GM12865 (cell line): ENCODE measurements around the gene GPR153.
"Not testable (repeated sequence)": the region's sequence is repeated elsewhere in the genome, so short reads cannot be mapped to it uniquely, and the experiment has no call there.

Experiments used
- DNase-seq: peaks from one replicate; pipeline ENCODE4 v3.0.0; 2010; ENCODE audit warnings: low read depth
- H3K4me3 ChIP-seq: 2 replicates; pipeline ENCODE4 v1.5.1; 2011; ENCODE audit warnings: mild to moderate bottlenecking, low read depth, low read length, control low read depth
- TF ChIP-seq, protein P1 (sequence below): IDR thresholded peaks from 2 replicates; pipeline ENCODE4 v1.5.1; 2011; ENCODE audit warnings: low read length, control low read depth, low read depth, inconsistent platforms; ENCODE audit not compliant: insufficient read depth; ENCODE audit errors: missing control alignments

The GPR153 gene

DNA sequence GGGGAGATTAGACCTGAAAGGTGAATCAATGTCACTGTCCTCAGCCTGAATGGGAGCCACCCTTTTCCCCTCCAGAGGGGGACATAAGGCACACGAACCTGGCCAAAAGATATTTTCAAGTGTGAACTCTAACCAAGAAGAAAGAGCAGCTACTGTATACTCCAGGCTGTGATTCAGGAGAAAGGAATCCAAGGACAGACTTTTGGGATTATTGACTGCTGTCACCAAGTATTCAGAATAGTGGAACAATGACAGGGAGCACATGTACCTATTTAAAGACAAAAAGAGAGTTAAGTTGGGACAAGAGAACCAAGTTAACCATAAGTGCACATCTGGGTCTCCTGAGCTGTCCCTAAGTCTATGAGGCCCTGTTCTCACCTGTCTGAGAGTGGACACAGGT, 27.5 kb downstream of the GPR153 start:
- no peak overlapping the region for H3K4me3 ChIP-seq
- DNase-seq, result no peak
- TF ChIP-seq, protein P1, sequence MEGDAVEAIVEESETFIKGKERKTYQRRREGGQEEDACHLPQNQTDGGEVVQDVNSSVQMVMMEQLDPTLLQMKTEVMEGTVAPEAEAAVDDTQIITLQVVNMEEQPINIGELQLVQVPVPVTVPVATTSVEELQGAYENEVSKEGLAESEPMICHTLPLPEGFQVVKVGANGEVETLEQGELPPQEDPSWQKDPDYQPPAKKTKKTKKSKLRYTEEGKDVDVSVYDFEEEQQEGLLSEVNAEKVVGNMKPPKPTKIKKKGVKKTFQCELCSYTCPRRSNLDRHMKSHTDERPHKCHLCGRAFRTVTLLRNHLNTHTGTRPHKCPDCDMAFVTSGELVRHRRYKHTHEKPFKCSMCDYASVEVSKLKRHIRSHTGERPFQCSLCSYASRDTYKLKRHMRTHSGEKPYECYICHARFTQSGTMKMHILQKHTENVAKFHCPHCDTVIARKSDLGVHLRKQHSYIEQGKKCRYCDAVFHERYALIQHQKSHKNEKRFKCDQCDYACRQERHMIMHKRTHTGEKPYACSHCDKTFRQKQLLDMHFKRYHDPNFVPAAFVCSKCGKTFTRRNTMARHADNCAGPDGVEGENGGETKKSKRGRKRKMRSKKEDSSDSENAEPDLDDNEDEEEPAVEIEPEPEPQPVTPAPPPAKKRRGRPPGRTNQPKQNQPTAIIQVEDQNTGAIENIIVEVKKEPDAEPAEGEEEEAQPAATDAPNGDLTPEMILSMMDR, result no peak

DNA sequence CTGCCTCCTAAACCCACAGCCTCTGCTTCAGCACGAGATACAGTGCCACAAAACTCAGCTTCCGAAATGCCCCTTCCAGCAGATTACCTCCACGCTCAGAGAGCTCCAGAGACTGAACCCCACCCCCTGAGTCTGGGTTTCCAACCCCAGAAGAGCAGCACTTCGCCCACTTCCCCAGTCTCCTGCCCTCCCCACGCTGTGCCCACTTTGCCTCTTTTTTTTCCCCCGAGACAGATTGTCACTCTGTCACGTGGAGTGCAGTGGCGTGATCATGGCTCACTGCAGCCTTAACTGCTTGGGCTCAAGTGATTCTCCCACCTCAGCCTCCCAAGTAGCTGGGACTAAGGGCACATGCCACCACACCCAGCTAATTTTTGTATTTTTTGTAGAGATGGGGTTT, 35.2 kb downstream of the GPR153 start:
- TF ChIP-seq, protein P1, result no peak
- no peak overlapping the region for H3K4me3 ChIP-seq
- no peak for DNase-seq

DNA sequence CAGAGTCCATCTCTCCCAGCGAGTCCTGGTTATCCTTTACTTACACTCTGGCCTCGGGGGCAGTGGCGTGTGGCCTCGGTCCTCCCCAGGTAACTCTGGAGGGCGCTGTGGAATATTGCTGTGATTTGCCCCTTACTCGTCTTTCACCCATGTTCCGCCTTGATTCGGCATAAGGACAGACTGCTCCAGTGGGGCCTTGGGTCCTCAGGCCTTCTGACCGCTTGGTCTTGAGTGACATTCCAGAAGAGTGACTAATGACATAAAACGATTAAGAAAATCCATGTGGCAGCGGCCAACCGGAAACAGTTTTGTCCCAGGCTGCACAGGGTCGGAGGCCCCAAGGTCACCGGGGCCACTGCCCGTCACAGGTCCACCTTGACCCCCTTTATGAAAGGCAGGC, 36.2 kb downstream of the GPR153 start:
- DNase-seq, result no peak
- no peak overlapping the region for H3K4me3 ChIP-seq
- TF ChIP-seq, protein P1, result no peak

DNA sequence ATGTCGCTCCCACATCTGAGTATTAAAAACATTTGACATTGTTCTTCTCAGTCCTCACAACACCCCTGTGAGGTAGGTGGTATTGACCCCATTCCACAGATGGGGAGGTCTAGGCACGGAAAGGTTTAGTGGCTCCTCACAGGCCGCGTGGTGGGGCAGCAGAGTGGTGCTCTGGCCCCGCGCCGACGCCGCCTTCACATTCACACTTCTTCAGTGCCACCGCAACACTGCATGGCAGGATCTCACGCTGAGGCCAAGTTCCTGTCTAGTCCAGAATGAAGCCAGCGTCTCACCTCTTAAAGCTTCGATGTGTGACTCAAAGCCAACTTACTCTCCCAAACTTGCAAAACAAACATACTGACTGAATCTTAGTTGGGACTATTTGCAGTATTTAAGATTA, 37.3 kb downstream of the GPR153 start:
- H3K4me3 ChIP-seq, result no peak overlapping the region
- TF ChIP-seq, protein P1, result no peak
- DNase-seq, result no peak

DNA sequence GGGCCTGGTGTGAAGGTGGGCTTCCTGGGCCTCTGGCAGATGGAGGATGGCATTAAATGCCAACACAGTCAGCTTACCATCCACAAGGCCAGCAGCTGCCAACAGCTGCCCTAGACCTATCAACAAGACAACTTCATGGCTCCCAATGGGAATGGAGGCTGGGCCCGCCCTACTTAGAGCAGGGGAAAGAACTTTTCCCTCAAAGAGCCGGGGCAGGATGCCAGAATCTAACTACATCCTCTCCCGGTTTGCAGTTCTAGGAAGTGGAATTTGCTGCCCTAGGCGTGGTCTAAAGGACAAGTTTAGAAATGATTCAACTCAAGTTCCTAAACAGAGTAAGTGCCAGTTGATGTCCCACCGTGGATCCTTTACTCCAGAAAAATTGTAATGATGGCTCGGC, 38.3 kb downstream of the GPR153 start:
- TF ChIP-seq, protein P1, result no peak
- DNase-seq, result no peak
- no peak overlapping the region for H3K4me3 ChIP-seq

DNA sequence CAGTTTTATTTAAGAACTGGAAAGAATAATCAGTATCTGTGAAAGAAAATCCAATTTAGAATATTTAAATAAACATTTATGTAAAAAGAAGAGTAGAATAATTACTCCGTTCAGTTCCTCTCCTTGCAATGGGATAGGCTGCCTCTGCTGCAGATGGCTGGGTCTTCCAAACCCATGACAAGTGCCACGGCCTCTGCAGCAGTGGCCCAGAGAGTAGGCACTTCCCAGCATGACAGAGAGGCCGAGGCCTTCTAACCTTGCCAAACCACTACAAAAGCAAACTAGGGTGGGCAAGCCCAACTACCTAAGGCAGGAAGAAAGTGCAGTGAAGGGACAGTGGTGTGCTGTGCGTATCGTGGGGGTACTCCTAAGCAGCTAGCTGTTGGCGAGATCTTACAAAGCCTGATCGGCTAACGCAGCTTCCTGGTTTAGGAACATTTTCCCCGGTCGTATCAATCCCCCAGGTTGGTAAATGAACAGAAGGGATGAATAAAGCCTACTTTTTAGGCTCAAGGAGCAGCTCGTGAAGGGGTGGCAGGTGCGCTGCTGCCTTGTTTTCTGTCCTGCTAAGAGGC, 39.6 kb downstream of the GPR153 start:
- no peak for DNase-seq
- no peak overlapping the region for H3K4me3 ChIP-seq
- TF ChIP-seq, protein P1, result no peak

DNA sequence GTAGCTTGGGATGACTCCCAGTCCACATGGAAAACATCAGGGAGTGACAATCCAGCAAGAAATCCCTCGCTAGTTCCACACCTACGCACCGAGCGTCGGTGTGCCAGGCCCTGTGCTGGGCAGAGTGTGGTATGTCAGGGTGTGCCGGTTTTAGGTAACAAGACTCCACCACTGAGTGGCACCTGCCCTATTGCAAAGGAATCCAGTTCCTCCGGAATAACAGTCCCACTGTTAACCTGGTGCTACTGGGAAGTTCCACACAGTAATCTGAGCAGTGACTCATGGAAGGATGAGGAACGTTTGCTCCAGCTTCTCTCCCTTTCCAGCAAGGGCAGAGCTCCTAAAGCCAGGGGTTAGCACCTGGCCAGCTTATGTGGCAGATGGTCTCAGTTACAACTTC, 40.7 kb downstream of the GPR153 start:
- no peak overlapping the region for H3K4me3 ChIP-seq
- no peak for DNase-seq
- TF ChIP-seq, protein P1, result no peak

DNA sequence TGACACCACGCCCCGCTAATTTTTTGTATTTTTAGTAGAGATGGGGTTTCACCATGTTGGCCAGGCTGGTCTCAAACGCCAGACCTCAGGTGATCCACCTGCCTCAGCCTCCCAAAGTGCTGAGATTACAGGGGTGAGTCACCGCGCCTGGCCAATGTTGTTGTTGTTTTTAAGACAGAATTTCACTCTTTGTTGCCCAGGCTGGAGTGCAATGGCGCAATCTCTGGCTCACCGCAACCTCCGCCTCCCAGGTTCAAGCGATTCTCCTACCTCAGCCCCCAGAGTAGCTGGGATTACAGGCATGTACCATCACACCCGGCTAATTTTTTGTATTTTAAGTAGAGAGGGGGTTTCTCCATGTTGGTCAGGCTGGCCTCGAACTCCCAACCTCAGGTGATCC, 41.3 kb downstream of the GPR153 start:
- not testable (repeated sequence) for DNase-seq, H3K4me3 ChIP-seq
